ENCODE data around the gene ADRM1. TPM values are rescaled to one million over a fixed set of nuclear protein-coding genes. Genes with fewer than 3 reads are reported as not detected.

The ADRM1 gene
- total and polyA plus RNA-seq, 2 experiments from 2014 or later = 206 to 243 TPM

DNA sequence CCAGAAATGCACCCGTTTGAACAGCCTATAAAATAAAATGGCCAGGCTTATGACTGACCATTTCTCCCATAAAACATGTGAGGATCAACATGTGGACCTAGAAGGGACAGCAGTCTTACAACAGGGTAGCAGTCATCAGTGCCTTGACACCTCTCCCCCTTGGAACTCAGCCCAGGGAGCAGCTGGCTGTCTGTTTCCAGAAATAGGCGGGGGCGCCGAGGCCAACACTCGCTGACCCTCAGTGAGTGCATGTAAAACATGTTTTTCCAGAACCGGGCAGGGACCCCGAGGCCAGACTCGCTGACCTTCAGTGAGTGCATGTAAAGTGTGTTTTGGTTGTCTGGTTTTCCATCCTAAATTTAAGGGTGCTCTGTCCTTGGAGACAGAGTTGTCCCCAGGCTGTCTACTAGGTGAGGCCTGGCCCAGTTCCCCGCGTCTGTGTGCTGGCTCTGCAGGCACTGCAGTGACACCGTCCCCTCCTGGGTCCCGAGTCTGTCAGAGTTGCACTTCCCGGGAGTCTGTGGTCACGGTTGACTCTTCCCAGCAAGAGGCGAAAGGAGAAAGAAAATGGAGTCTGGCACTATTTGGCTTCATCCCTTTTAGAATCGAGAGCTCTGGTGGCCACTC, 19.8 kb upstream of the ADRM1 start:
- no peaks in the 10 kb centered on the region for H3K79me2 ChIP-seq (replicated peaks; ENCODE audit: insufficient read depth)
- Mint-ChIP-seq H3K36me3 (ENCODE audit: low read depth) (peaks cover 41% of the 10 kb centered on the region), H3K4me3 (no peak overlapping the region), H3K4me1 (no peaks in the 10 kb centered on the region; the same call in 2 of the 3 replicates), H3K27me3 (ENCODE audit: insufficient read depth, low read depth, poor library complexity) (peaks cover 2% of the 10 kb centered on the region), H3K27ac (no peak overlapping the region), H3K9me3 (no peaks in the 10 kb centered on the region)
- H3K4me1 ChIP-seq (ENCODE audit: insufficient read depth) = no peaks in the 10 kb centered on the region
- H3K9me2 ChIP-seq (ENCODE audit: insufficient read depth) = no peaks in the 10 kb centered on the region
- H4K20me1 ChIP-seq (replicated peaks; ENCODE audit: insufficient read depth) = no peaks in the 10 kb centered on the region
- peaks cover 16% of the 10 kb centered on the region; the same call in 1 of the 2 replicates for H3K36me3 ChIP-seq (ENCODE audit: insufficient read depth)
- no peaks in the 10 kb centered on the region for H3K27me3 ChIP-seq (ENCODE audit: insufficient read depth)
- H3F3A ChIP-seq (replicated peaks; ENCODE audit: low read depth) = 0 out of 2 replicates have a peak, but pooled peaks cover 3% of the 10 kb centered on the region
- no peak overlapping the region for H2AFZ ChIP-seq
- H3K4me2 ChIP-seq = no peak overlapping the region
- no peak overlapping the region for H3K27ac ChIP-seq (ENCODE audit: low read depth)
- TF ChIP-seq CTCF (conservative IDR thresholded peaks at IDR 0.05; ENCODE audit: low read depth in 2 of 2) = no peak
- no peak for TF ChIP-seq NANOG (IDR thresholded peaks at IDR 0.05; ENCODE audit: borderline replicate concordance)
- TF ChIP-seq REST (IDR thresholded peaks at IDR 0.05; ENCODE audit: unreplicated experiment) = no peak
- no peak for TF ChIP-seq EZH2 (IDR thresholded peaks at IDR 0.05; ENCODE audit: low read depth, unreplicated experiment)
- TF ChIP-seq EZH2phosphoT487 (IDR thresholded peaks at IDR 0.05; ENCODE audit: unreplicated experiment) = no peak
- no peak for TF ChIP-seq ZNF331 (CRISPR knock-in tag; IDR thresholded peaks at IDR 0.05; ENCODE audit: low read depth)
- no peak for TF ChIP-seq JUNB (IDR thresholded peaks at IDR 0.05; ENCODE audit: unreplicated experiment)
- TF ChIP-seq STAT1 (IDR thresholded peaks at IDR 0.05; ENCODE audit: unreplicated experiment) = no peak
- no peak for TF ChIP-seq ZNF114 (CRISPR knock-in tag; IDR thresholded peaks at IDR 0.05)
- no peak for TF ChIP-seq ZNF462 (CRISPR knock-in tag; IDR thresholded peaks at IDR 0.05)
- TF ChIP-seq CREB1 (CRISPR knock-in tag; IDR thresholded peaks at IDR 0.05; ENCODE audit: low read depth) = no peak
- TF ChIP-seq POLR2AphosphoS5 (IDR thresholded peaks at IDR 0.05; ENCODE audit: low read depth) = no peak
- TF ChIP-seq, protein P1, sequence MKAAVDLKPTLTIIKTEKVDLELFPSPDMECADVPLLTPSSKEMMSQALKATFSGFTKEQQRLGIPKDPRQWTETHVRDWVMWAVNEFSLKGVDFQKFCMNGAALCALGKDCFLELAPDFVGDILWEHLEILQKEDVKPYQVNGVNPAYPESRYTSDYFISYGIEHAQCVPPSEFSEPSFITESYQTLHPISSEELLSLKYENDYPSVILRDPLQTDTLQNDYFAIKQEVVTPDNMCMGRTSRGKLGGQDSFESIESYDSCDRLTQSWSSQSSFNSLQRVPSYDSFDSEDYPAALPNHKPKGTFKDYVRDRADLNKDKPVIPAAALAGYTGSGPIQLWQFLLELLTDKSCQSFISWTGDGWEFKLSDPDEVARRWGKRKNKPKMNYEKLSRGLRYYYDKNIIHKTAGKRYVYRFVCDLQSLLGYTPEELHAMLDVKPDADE (IDR thresholded peaks at IDR 0.05) = no peak
- no peak overlapping the region for H3K4me3 ChIP-seq
- DNase-seq (ENCODE audit: low spot score) (no peak), ATAC-seq (no peak)

Measured in GM23338 (cell line).